HG02759 (cell line): ENCODE results near the gene ZMYND15.

ENCODE experiments used
- ATAC-seq: cut with Tn5 transposase; IDR thresholded peaks from one replicate; pipeline ENCODE4 v1.9.1; 2021; ENCODE audit warnings: mild to moderate bottlenecking, moderate library complexity; ENCODE audit not compliant: unreplicated experiment

The ZMYND15 gene

GRCh38 chr17:4785311-4786105 is 45.9 kb downstream of the ZMYND15 start:
- no peak for ATAC-seq

- no peak for ATAC-seq
Measured at GRCh38 chr17:4786106-4786511, 46.5 kb downstream of the ZMYND15 start, which contains the start of gene VMO1. Gene VMO1 (minus strand): TSS chr17:4786364. CDS start chr17:4786352, 12 bp downstream.

GRCh38 chr17:4786516-4786915 is 46.9 kb downstream of the ZMYND15 start:
- ATAC-seq, result no peak

- ATAC-seq, result no peak
Measured at GRCh38 chr17:4788159-4788806, 48.6 kb downstream of the ZMYND15 start.

- ATAC-seq, result no peak
Measured at GRCh38 chr17:4788807-4789700, 49.4 kb downstream of the ZMYND15 start, which contains the start of gene GLTPD2. Gene GLTPD2 (plus strand): TSS chr17:4788964. CDS start chr17:4789012, 48 bp downstream.

GRCh38 chr17:4789701-4789950 is 50.0 kb downstream of the ZMYND15 start:
- ATAC-seq, result no peak

- ATAC-seq, result peak; percentile 86
Measured at GRCh38 chr17:4789951-4790704, 50.5 kb downstream of the ZMYND15 start.

DNA sequence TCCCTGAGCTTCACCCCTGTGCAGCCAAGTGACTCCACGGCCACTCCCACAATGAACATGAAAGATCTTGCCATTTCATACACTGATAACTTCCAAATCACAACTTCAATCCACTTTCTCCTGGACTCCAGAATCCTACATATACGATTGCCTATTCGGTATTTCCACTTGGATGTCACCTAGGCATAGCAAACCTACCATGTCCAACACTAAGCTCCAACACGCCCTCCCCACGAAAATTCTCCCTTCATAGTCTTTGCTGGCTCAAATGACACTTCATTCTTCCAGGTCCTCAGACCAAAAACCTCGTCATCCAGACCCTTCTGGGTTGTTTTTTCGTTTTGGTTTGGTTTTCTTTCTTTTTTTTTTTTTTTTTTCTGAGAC is 51.1 kb downstream of the ZMYND15 start:
- no peak for ATAC-seq

- no peak for ATAC-seq
Measured at GRCh38 chr17:4795168-4795567, 55.5 kb downstream of the ZMYND15 start.
